GM06990 (cell line): ENCODE results near the gene MRPL41.

ENCODE experiments used
- DNase-seq: peaks from one replicate; pipeline ENCODE4 v3.0.0-alpha.2; 2011; ENCODE audit not compliant: insufficient read length; ENCODE audit errors: extremely low read depth
- H3K27me3 ChIP-seq: replicated peaks from 2 replicates; pipeline ENCODE4 v1.6.0; 2011; ENCODE audit warnings: low read length; ENCODE audit not compliant: control insufficient read depth, insufficient read depth
- H3K36me3 ChIP-seq: 2 replicates; pipeline ENCODE4 v1.5.1; 2011; ENCODE audit warnings: low read length; ENCODE audit not compliant: control insufficient read depth, insufficient read depth
- H3K4me3 ChIP-seq: replicated peaks from 2 replicates; pipeline ENCODE4 v1.5.1; 2011; ENCODE audit warnings: low read depth, mild to moderate bottlenecking, control low read depth, low read length
- CTCF ChIP-seq: IDR thresholded peaks from 2 replicates; pipeline ENCODE4 v1.5.1; 2011; ENCODE audit warnings: low read length, control low read depth, mild to moderate bottlenecking, inconsistent platforms; ENCODE audit not compliant: insufficient read depth, poor library complexity, severe bottlenecking

Gene MRPL41

DNA sequence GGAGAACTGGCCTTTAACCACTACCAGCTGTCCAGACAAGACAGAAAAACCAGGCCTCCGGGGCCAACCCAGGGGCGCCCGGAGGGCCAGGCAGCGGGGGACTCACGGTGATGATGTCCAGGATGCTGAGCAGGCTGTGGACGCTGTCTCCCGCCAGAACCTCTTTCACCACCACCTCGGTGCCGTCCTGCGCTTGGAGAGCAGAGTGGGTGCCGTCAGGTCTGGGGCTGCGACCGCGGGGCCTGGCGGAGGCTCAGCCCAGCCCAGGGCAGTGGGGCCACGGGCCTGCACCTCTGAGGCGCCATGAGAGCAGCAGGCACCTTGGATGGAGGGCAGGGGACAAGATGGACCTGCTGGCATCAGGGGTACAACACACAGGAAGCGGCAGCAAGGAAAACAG lies 11.1 kb upstream of the MRPL41 start:
- DNase-seq: no peak
- no peak overlapping the region for H3K4me3 ChIP-seq
- TF ChIP-seq CTCF: no peak
- H3K27me3 ChIP-seq: no peaks in the 10 kb centered on the region; the same call in 1 of the 2 replicates
- H3K36me3 ChIP-seq: no peaks in the 10 kb centered on the region

DNA sequence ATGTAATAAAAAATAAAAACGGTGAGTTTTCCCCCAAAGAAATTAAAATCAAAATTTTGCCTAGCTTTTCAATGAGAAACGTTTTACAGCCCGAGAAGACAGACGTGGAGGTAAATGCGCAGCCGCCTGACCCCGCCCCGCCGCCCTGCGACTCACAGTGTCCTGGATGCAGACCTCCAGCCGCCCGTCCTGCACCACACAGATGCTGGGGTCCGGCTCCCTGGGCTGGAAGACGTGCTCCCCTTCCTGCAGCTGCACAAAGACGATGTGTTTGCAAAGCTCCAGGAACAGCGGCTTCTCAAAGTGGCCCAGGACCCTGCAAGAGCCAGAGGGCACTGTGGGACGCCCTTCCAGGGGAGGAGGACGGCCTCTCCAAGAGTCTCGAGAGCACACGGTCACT lies 9.2 kb upstream of the MRPL41 start:
- H3K27me3 ChIP-seq: no peaks in the 10 kb centered on the region; the same call in 1 of the 2 replicates
- no peak overlapping the region for H3K4me3 ChIP-seq
- no peak for DNase-seq
- H3K36me3 ChIP-seq: no peaks in the 10 kb centered on the region
- no peak for TF ChIP-seq CTCF

GRCh38 chr9:137543237-137543963 lies 8.3 kb upstream of the MRPL41 start:
- no peak for DNase-seq
- no peaks in the 10 kb centered on the region; the same call in 1 of the 2 replicates for H3K27me3 ChIP-seq
- no peaks in the 10 kb centered on the region for H3K36me3 ChIP-seq
- no peak for TF ChIP-seq CTCF
- H3K4me3 ChIP-seq: no peak overlapping the region

DNA sequence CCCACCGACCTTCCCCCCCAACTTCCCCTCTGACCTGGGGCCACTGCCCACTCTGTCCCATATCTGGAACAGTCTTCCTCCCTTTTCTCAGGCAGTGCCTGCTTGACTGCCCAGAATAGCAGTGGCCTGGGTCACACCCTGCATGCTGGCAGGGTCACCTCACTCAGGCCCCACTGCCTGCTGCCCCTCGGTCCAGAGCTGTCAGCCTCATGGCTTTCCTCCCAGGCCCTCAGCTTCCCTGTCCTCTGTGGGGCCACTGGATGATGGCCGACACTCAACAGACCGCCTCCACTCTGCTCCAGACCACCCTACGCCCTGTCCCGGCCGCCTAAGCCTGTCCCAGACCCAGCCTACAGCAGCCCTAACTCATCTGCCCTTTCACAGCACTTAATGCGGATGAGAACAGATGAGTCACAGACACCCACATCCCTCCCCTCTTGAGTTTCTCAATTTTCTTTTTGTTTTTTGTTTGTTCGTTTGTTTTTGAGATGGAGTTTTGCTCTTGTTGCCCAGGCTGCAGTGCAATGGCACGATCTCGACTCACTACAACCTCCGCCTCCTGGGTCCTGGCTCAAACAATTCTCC lies 7.4 kb upstream of the MRPL41 start:
- DNase-seq: no peak
- Histone ChIP-seq H3K27me3 (no peaks in the 10 kb centered on the region; the same call in 1 of the 2 replicates), H3K4me3 (no peak overlapping the region), H3K36me3 (no peaks in the 10 kb centered on the region)
- no peak for TF ChIP-seq CTCF

DNA sequence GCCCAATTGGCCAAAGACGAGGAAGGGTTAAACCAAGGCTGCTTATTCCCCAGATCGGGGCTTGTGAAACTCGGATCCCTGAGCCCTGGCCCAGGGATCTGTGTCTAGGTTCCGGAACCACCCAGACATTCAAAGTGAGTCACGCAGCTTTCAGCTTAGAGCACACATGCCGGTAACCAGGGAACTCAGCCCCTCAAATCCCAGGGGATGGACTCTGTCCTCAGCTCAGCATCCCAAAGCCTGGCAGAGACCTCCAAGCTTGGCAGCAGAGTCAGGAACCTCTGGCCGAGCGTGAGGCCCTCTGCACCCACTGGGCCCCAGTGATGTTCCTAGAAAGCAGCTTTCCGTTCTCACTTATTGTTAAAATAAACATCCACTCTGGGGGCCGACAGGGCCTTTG lies 6.6 kb upstream of the MRPL41 start:
- no peak for DNase-seq
- Histone ChIP-seq H3K27me3 (no peaks in the 10 kb centered on the region; the same call in 1 of the 2 replicates), H3K36me3 (no peaks in the 10 kb centered on the region), H3K4me3 (no peak overlapping the region)
- TF ChIP-seq CTCF: no peak
